HepG2 (cell line): Measurements from ENCODE around the gene MRFAP1.

Experiments used
- ELF4 ChIP-seq: sonication (generic); formaldehyde crosslinking; IDR thresholded peaks from 2 replicates; pipeline ENCODE4 v1.5.0; 2020; ENCODE audit warnings: missing genetic modification reagents, mild to moderate bottlenecking, moderate library complexity, borderline replicate concordance
- KDM5A ChIP-seq: fragments of 200-600 bp; sonication (generic); IDR thresholded peaks from 2 replicates; pipeline ENCODE4 v1.7.0; 2018; ENCODE audit warnings: antibody characterized with exemption, mild to moderate bottlenecking, low read length, borderline replicate concordance
- NFE2 ChIP-seq: sonication (generic); formaldehyde crosslinking; IDR thresholded peaks from 2 replicates; pipeline ENCODE4 v1.4.0; 2020; ENCODE audit warnings: missing genetic modification reagents
- NFYB ChIP-seq: sonication (generic); formaldehyde crosslinking; IDR thresholded peaks from 2 replicates; pipeline ENCODE4 v1.4.0; 2020; ENCODE audit warnings: missing genetic modification reagents
- PHF21A ChIP-seq: sonication (generic); formaldehyde crosslinking; IDR thresholded peaks from 2 replicates; pipeline ENCODE4 v1.5.0; 2020; ENCODE audit warnings: mild to moderate bottlenecking, missing genetic modification reagents
- POLR2A ChIP-seq, 2 experiments: IDR thresholded peaks; 2 replicates each; pipeline ENCODE4 v1.6.1; 2011; ENCODE audit warnings: low read depth in 2 of 2, low read length in 2 of 2, mild to moderate bottlenecking in 1 of 2, moderate library complexity in 1 of 2; ENCODE audit not compliant: insufficient read depth in 1 of 2
- RXRA ChIP-seq: sonication (generic); formaldehyde crosslinking; IDR thresholded peaks from 2 replicates; pipeline ENCODE4 v1.5.1; 2020; ENCODE audit warnings: missing genetic modification reagents
- ZC3H4 ChIP-seq: sonication (generic); formaldehyde crosslinking; IDR thresholded peaks from 2 replicates; pipeline ENCODE4 v1.4.0; 2020; ENCODE audit warnings: missing genetic modification reagents, borderline replicate concordance
- ZNF24 ChIP-seq: fragments of 450-650 bp; IDR thresholded peaks from 2 replicates; pipeline ENCODE4 v1.6.1; 2017; ENCODE audit warnings: antibody characterized with exemption, mild to moderate bottlenecking
- ZNF292 ChIP-seq: sonication (generic); formaldehyde crosslinking; IDR thresholded peaks from 2 replicates; pipeline ENCODE4 v1.8.1; 2022; ENCODE audit warnings: mild to moderate bottlenecking, low read depth, missing genetic modification reagents, borderline replicate concordance
- ZNF556 ChIP-seq: sonication (generic); formaldehyde crosslinking; IDR thresholded peaks from 2 replicates; pipeline ENCODE4 v1.4.0; 2020; ENCODE audit warnings: mild to moderate bottlenecking, missing genetic modification reagents, borderline replicate concordance
- ZNF616 ChIP-seq: sonication (generic); formaldehyde crosslinking; IDR thresholded peaks from 2 replicates; pipeline ENCODE4 v1.5.0; 2020; ENCODE audit warnings: low read depth, mild to moderate bottlenecking, missing genetic modification reagents
- TF ChIP-seq, protein P1 (sequence below): sonication (generic); formaldehyde crosslinking; IDR thresholded peaks from 2 replicates; pipeline ENCODE4 v1.4.0; 2020; ENCODE audit warnings: missing genetic modification reagents
- TF ChIP-seq, protein P2 (sequence below): sonication (generic); formaldehyde crosslinking; IDR thresholded peaks from 2 replicates; pipeline ENCODE4 v1.5.0; 2020; ENCODE audit warnings: mild to moderate bottlenecking, missing genetic modification reagents, moderate library complexity

DNA sequence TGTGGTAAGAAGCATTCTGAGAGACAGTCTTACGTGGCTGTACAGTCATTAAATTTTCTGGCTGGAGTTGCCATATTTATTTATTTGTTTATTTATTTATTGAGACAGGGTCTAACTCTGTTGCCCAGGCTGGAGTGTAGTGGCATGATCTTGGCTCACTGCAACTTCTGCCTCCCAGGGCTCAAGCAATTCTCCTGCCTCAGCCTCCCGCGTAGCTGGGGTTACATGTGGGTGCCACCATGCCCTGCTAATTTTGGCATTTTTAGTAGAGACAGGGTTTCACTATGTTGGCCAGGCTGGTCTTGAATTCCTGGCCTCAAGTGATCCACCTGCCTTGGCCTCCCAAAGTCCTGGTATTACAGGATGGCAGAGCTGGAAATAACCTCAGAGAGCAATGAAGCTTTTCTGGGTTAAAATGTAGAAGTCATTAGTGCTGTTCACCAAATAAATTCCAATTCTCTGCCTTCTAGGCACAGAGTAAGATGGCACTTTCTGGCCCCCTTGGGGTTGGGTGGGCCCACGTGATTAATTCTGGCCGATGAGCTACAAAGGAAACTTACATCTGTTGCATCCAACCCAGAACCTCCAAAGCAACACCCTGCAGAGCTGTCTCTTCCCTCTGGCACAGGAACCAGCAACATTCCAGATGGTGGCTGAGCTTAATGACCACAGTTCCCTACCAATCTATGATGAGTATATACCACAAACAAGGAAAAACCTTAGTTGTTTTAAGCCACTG, 4.5 kb downstream of the MRFAP1 start:
- TF ChIP-seq POLR2A (IDR thresholded peaks at IDR 0.05; ENCODE audit: insufficient read depth in 1 of 2, low read depth in 2 of 2, low read length in 2 of 2), result no peak
- TF ChIP-seq ZC3H4 (CRISPR knock-in tag), result no peak
- TF ChIP-seq, protein P1, sequence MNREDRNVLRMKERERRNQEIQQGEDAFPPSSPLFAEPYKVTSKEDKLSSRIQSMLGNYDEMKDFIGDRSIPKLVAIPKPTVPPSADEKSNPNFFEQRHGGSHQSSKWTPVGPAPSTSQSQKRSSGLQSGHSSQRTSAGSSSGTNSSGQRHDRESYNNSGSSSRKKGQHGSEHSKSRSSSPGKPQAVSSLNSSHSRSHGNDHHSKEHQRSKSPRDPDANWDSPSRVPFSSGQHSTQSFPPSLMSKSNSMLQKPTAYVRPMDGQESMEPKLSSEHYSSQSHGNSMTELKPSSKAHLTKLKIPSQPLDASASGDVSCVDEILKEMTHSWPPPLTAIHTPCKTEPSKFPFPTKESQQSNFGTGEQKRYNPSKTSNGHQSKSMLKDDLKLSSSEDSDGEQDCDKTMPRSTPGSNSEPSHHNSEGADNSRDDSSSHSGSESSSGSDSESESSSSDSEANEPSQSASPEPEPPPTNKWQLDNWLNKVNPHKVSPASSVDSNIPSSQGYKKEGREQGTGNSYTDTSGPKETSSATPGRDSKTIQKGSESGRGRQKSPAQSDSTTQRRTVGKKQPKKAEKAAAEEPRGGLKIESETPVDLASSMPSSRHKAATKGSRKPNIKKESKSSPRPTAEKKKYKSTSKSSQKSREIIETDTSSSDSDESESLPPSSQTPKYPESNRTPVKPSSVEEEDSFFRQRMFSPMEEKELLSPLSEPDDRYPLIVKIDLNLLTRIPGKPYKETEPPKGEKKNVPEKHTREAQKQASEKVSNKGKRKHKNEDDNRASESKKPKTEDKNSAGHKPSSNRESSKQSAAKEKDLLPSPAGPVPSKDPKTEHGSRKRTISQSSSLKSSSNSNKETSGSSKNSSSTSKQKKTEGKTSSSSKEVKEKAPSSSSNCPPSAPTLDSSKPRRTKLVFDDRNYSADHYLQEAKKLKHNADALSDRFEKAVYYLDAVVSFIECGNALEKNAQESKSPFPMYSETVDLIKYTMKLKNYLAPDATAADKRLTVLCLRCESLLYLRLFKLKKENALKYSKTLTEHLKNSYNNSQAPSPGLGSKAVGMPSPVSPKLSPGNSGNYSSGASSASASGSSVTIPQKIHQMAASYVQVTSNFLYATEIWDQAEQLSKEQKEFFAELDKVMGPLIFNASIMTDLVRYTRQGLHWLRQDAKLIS (CRISPR knock-in tag), result no peak
- no peak for TF ChIP-seq ZNF556 (CRISPR knock-in tag)
- no peak for TF ChIP-seq KDM5A
- TF ChIP-seq ELF4 (CRISPR knock-in tag), result no peak
- TF ChIP-seq NFYB (CRISPR knock-in tag), result no peak
- no peak for TF ChIP-seq NFE2 (CRISPR knock-in tag)
- TF ChIP-seq ZNF292, result no peak
- TF ChIP-seq PHF21A, result no peak
- TF ChIP-seq, protein P2, sequence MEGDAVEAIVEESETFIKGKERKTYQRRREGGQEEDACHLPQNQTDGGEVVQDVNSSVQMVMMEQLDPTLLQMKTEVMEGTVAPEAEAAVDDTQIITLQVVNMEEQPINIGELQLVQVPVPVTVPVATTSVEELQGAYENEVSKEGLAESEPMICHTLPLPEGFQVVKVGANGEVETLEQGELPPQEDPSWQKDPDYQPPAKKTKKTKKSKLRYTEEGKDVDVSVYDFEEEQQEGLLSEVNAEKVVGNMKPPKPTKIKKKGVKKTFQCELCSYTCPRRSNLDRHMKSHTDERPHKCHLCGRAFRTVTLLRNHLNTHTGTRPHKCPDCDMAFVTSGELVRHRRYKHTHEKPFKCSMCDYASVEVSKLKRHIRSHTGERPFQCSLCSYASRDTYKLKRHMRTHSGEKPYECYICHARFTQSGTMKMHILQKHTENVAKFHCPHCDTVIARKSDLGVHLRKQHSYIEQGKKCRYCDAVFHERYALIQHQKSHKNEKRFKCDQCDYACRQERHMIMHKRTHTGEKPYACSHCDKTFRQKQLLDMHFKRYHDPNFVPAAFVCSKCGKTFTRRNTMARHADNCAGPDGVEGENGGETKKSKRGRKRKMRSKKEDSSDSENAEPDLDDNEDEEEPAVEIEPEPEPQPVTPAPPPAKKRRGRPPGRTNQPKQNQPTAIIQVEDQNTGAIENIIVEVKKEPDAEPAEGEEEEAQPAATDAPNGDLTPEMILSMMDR (CRISPR knock-in tag), result no peak
- no peak for TF ChIP-seq ZNF616 (CRISPR knock-in tag)
- no peak for TF ChIP-seq ZNF24
- TF ChIP-seq RXRA (CRISPR knock-in tag), result no peak
